H9 (cell line): ENCODE results near the gene BTBD6. TPM values are rescaled to one million over a fixed set of nuclear protein-coding genes. Genes with fewer than 3 reads are reported as not detected.

ENCODE experiments used
- DNase-seq: peaks from one replicate; pipeline ENCODE4 v3.0.0-alpha.2; 2017
- H2AFZ ChIP-seq: one replicate; pipeline ENCODE4 v1.6.1; 2013; ENCODE audit warnings: mild to moderate bottlenecking, low read length, control low read depth, moderate library complexity
- H2AK5ac ChIP-seq: 2 replicates; pipeline ENCODE4 v1.6.1; 2013; ENCODE audit warnings: low read length, control low read depth, mixed read lengths; ENCODE audit not compliant: insufficient read length
- H2BK120ac ChIP-seq: one replicate; pipeline ENCODE4 v1.6.1; 2013; ENCODE audit warnings: low read depth, mild to moderate bottlenecking, low read length, control low read depth, inconsistent platforms; ENCODE audit not compliant: poor library complexity, severe bottlenecking
- H2BK12ac ChIP-seq: 2 replicates; pipeline ENCODE4 v1.6.1; 2013; ENCODE audit warnings: low read length, control low read depth, mixed read lengths, low read depth; ENCODE audit not compliant: insufficient read length
- H2BK15ac ChIP-seq: 2 replicates; pipeline ENCODE4 v1.6.1; 2013; ENCODE audit warnings: low read depth, low read length, control low read depth
- H2BK20ac ChIP-seq: one replicate; pipeline ENCODE4 v1.6.1; 2013; ENCODE audit warnings: low read depth, mild to moderate bottlenecking, low read length, control low read depth, inconsistent platforms; ENCODE audit not compliant: poor library complexity, severe bottlenecking
- H2BK5ac ChIP-seq: 2 replicates; pipeline ENCODE4 v1.6.1; 2013; ENCODE audit warnings: low read length, control low read depth, mixed read lengths; ENCODE audit not compliant: insufficient read length
- H3K14ac ChIP-seq: 2 replicates; pipeline ENCODE4 v1.6.1; 2013; ENCODE audit warnings: low read length, control low read depth; ENCODE audit not compliant: insufficient read depth
- H3K18ac ChIP-seq: 2 replicates; pipeline ENCODE4 v1.6.1; 2013; ENCODE audit warnings: low read depth, mild to moderate bottlenecking, mixed read lengths, low read length, control low read depth; ENCODE audit not compliant: insufficient read length
- H3K23ac ChIP-seq: 2 replicates; pipeline ENCODE4 v1.6.1; 2013; ENCODE audit warnings: low read length, control low read depth, mixed read lengths, low read depth; ENCODE audit not compliant: insufficient read length
- H3K23me2 ChIP-seq: 2 replicates; pipeline ENCODE4 v1.6.1; 2013; ENCODE audit warnings: low read depth, mild to moderate bottlenecking, mixed read lengths, low read length, control low read depth; ENCODE audit not compliant: insufficient read length, poor library complexity, severe bottlenecking
- H3K27ac ChIP-seq: 2 replicates; pipeline ENCODE4 v1.5.1; 2013; ENCODE audit warnings: low read length, control low read depth, mixed read lengths, low read depth; ENCODE audit not compliant: insufficient read length
- H3K27me3 ChIP-seq: 2 replicates; pipeline ENCODE4 v1.6.1; 2013; ENCODE audit warnings: low read length, control low read depth, inconsistent platforms; ENCODE audit not compliant: insufficient read depth
- H3K4ac ChIP-seq: 2 replicates; pipeline ENCODE4 v1.6.1; 2013; ENCODE audit warnings: low read depth, mild to moderate bottlenecking, control low read depth, inconsistent platforms, low read length, moderate library complexity
- H3K4me1 ChIP-seq: 2 replicates; pipeline ENCODE4 v1.6.1; 2013; ENCODE audit warnings: low read length, control low read depth, inconsistent platforms; ENCODE audit not compliant: insufficient read depth
- H3K4me2 ChIP-seq: 2 replicates; pipeline ENCODE4 v1.6.1; 2013; ENCODE audit warnings: low read length, control low read depth, mixed read lengths; ENCODE audit not compliant: insufficient read length, insufficient read depth
- H3K56ac ChIP-seq: 2 replicates; pipeline ENCODE4 v1.6.1; 2013; ENCODE audit warnings: low read depth, mild to moderate bottlenecking, mixed read lengths, low read length, control low read depth; ENCODE audit not compliant: insufficient read length
- H3K79me1 ChIP-seq: 2 replicates; pipeline ENCODE4 v1.6.1; 2013; ENCODE audit warnings: low read depth, mild to moderate bottlenecking, moderate library complexity, low read length, control low read depth, inconsistent platforms; ENCODE audit not compliant: insufficient read depth, poor library complexity, severe bottlenecking
- H3K79me2 ChIP-seq: 2 replicates; pipeline ENCODE4 v1.6.1; 2013; ENCODE audit warnings: low read length, control low read depth, inconsistent platforms; ENCODE audit not compliant: insufficient read depth
- H3K9ac ChIP-seq: 2 replicates; pipeline ENCODE4 v1.6.1; 2013; ENCODE audit warnings: low read length, control low read depth, mixed read lengths; ENCODE audit not compliant: insufficient read length; ENCODE audit errors: extremely low read depth
- H3K9me3 ChIP-seq: one replicate; pipeline ENCODE4 v1.6.1; 2013; ENCODE audit warnings: low read depth, low read length, inconsistent platforms; ENCODE audit not compliant: control insufficient read depth
- H3T11ph ChIP-seq: one replicate; pipeline ENCODE4 v1.6.1; 2013; ENCODE audit warnings: mild to moderate bottlenecking, low read length, control low read depth, inconsistent platforms
- H4K20me1 ChIP-seq: one replicate; pipeline ENCODE4 v1.6.1; 2013; ENCODE audit not compliant: control insufficient read depth, insufficient read length, insufficient read depth
- H4K5ac ChIP-seq: 2 replicates; pipeline ENCODE4 v1.6.1; 2013; ENCODE audit warnings: low read depth, mild to moderate bottlenecking, mixed read lengths, low read length, control low read depth; ENCODE audit not compliant: insufficient read length
- H4K8ac ChIP-seq: replicated peaks from 2 replicates; pipeline ENCODE4 v1.6.1; 2013; ENCODE audit warnings: low read length, control low read depth, mixed read lengths, low read depth; ENCODE audit not compliant: insufficient read length
- H4K91ac ChIP-seq: 2 replicates; pipeline ENCODE4 v1.6.1; 2013; ENCODE audit warnings: low read depth, mild to moderate bottlenecking, moderate library complexity, mixed read lengths, low read length, control low read depth; ENCODE audit not compliant: insufficient read length
- H3K27ac Mint-ChIP-seq, 3 experiments: 2 replicates in 2 of 3; 3 replicates in 1 of 3; pipeline ENCODE4 v1.8.0; 2020 to 2021; ENCODE audit warnings: mixed read lengths in 3 of 3, mild to moderate bottlenecking in 1 of 3, moderate library complexity in 1 of 3
- H3K27me3 Mint-ChIP-seq: 2 replicates; pipeline ENCODE4 v1.8.0; 2021; ENCODE audit warnings: low read depth, mild to moderate bottlenecking, moderate library complexity, mixed read lengths
- H3K36me3 Mint-ChIP-seq, 3 experiments: 2 replicates in 2 of 3; 3 replicates in 1 of 3; pipeline ENCODE4 v1.8.0; 2020 to 2021; ENCODE audit warnings: low read depth in 3 of 3, mixed read lengths in 3 of 3; ENCODE audit not compliant: insufficient read depth in 1 of 3
- H3K4me1 Mint-ChIP-seq, 2 experiments: 2 replicates each; pipeline ENCODE4 v1.8.0; 2020; ENCODE audit warnings: mixed read lengths in 2 of 2
- H3K4me3 Mint-ChIP-seq, 2 experiments: 2 replicates in 1 of 2; 3 replicates in 1 of 2; pipeline ENCODE4 v1.8.0; 2020 to 2021; ENCODE audit warnings: mild to moderate bottlenecking in 2 of 2, mixed read lengths in 2 of 2, moderate library complexity in 1 of 2
- H3K9me3 Mint-ChIP-seq, 2 experiments: 2 replicates in 1 of 2; 3 replicates in 1 of 2; pipeline ENCODE4 v1.8.0; 2020; ENCODE audit warnings: mild to moderate bottlenecking in 2 of 2, mixed read lengths in 2 of 2, moderate library complexity in 1 of 2
- WGBS: extraction: QIAGEN DNeasy Blood & Tissue Kit; methylation state at CpG from one replicate; pipeline ENCODE4 v1.1.7; 2013; ENCODE audit warnings: missing lambda C conversion rate, low lambda C conversion rate, mixed read lengths; ENCODE audit not compliant: insufficient read length; ENCODE audit errors: extremely low coverage; 5-methylcytosine and 5-hydroxymethylcytosine counted together
- total RNA-seq: library from RNA; stranded (reverse); gene quantifications from 2 replicates; pipeline ENCODE4 v1.2.1, GENCODE V29; 2021
- TF ChIP-seq, protein P1 (sequence below): fragments of 200-600 bp; sonication (generic); conservative IDR thresholded peaks from 3 replicates; pipeline ENCODE4 v1.8.0; 2021; ENCODE audit warnings: antibody characterized with exemption, mild to moderate bottlenecking

BTBD6 gene
- total RNA-seq, 1 experiment from 2014 or later = 23.3 TPM

DNA sequence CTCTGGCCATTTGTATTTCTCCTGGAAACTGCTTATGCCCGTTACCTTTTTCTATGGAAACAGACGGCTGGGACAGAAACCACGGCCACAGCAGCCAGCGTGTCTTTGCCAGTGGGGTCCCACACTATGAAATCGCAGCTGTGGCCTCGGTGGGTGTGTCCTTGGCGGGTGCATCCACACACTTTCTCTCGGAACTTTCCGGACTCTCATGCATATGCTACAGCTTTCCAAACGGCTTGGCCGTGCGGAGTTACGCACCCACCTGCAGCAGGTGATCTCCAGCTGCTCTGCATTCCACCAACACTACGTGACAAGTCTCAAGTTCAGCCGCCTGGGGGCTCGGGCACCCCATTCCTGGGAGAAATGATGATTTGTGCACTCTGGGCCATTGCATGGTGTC, 1.3 kb upstream of the BTBD6 start:
- Histone ChIP-seq H3K9ac (no peak overlapping the region), H3T11ph (no peak overlapping the region), H4K8ac (no peak overlapping the region), H2AFZ (no peak overlapping the region), H3K9me3 (no peaks in the 10 kb centered on the region), H3K79me1 (no peaks in the 10 kb centered on the region), H2BK12ac (no peak overlapping the region), H3K4me2 (no peak overlapping the region), H3K27me3 (no peaks in the 10 kb centered on the region), H3K79me2 (no peaks in the 10 kb centered on the region), H3K4ac (no peak overlapping the region), H4K91ac (no peak overlapping the region), H2BK120ac (no peak overlapping the region), H3K56ac (no peak overlapping the region), H3K18ac (no peak overlapping the region), H3K27ac (no peak overlapping the region), H3K14ac (no peak overlapping the region), H2AK5ac (no peak overlapping the region), H2BK5ac (no peak overlapping the region), H3K23ac (no peak overlapping the region), H2BK15ac (no peak overlapping the region), H3K23me2 (peaks cover 5% of the 10 kb centered on the region), H2BK20ac (no peak overlapping the region), H4K5ac (no peak overlapping the region), H3K4me1 (no peaks in the 10 kb centered on the region), H4K20me1 (no peaks in the 10 kb centered on the region)
- DNase-seq = no peak
- TF ChIP-seq, protein P1, sequence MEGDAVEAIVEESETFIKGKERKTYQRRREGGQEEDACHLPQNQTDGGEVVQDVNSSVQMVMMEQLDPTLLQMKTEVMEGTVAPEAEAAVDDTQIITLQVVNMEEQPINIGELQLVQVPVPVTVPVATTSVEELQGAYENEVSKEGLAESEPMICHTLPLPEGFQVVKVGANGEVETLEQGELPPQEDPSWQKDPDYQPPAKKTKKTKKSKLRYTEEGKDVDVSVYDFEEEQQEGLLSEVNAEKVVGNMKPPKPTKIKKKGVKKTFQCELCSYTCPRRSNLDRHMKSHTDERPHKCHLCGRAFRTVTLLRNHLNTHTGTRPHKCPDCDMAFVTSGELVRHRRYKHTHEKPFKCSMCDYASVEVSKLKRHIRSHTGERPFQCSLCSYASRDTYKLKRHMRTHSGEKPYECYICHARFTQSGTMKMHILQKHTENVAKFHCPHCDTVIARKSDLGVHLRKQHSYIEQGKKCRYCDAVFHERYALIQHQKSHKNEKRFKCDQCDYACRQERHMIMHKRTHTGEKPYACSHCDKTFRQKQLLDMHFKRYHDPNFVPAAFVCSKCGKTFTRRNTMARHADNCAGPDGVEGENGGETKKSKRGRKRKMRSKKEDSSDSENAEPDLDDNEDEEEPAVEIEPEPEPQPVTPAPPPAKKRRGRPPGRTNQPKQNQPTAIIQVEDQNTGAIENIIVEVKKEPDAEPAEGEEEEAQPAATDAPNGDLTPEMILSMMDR = no peak
- Mint-ChIP-seq H3K4me1 (peaks cover 3 to 6% of the 10 kb centered on the region in 2 experiments; a peak in 3 of 4 replicates), H3K27me3 (peaks cover 6% of the 10 kb centered on the region), H3K4me3 (peak overlapping the region in 1 of 2 experiments; percentile 84; a peak in 2 of 5 replicates), H3K9me3 (no peaks in the 10 kb centered on the region), H3K36me3 (peaks cover 5 to 42% (median 18%) of the 10 kb centered on the region in 3 experiments), H3K27ac (no peak overlapping the region)
- WGBS = no CpG with 5 or more reads among the region's 16 CpGs
